Measurements from ENCODE around the gene POLR2A. TPM values are rescaled to one million over a fixed set of nuclear protein-coding genes. Genes with fewer than 3 reads are reported as not detected.

POLR2A gene
- 69.5 TPM for total RNA-seq

GRCh38 chr17:7484067-7484918 is at the start of gene POLR2A:
Gene POLR2A (plus strand): TSS chr17:7484366.
- peak; percentile 96 to 99 for DNase-seq (ENCODE audit: low spot score in 2 of 2)
- Histone ChIP-seq H3K27ac (peak within 1 kb of the TSS; percentile 98 to 100), H3K4me1 (peaks cover 12 to 50% of the 10 kb centered on the region in 2 donors), H3K27me3 (no peaks in the 10 kb centered on the region), H3K4me3 (peak within 1 kb of the TSS; percentile 71 to 84), H3K36me3 (no peaks in the 10 kb centered on the region), H3K9me3 (no peaks in the 10 kb centered on the region)
- intact Hi-C loops (cut with DNase I) = loop anchor here (1.0 to 10.0 kb wide), 11 partner anchors 29 to 673 kb away; partner anchors contain the start of genes CYB5D1, FXR2, GABARAP and KCTD11
- no peak for TF ChIP-seq CTCF (IDR thresholded peaks at IDR 0.05)

GRCh38 chr17:7435676-7436555 is 48.2 kb upstream of the POLR2A start:
- Histone ChIP-seq H3K4me3 (peak overlapping the region; percentile 59 to 69), H3K27ac (peak overlapping the region; percentile 45 to 52), H3K36me3 (no peaks in the 10 kb centered on the region), H3K27me3 (peaks cover 14% of the 10 kb centered on the region), H3K9me3 (no peaks in the 10 kb centered on the region), H3K4me1 (peaks cover 18 to 36% of the 10 kb centered on the region in 2 donors)
- intact Hi-C loops (cut with DNase I) = loop anchor here (1.0 to 2.0 kb wide), 4 partner anchors 19 to 125 kb away; partner anchors contain the start of genes KCTD11, SENP3 and TMEM256
- DNase-seq (ENCODE audit: low spot score in 2 of 2) = peak in 1 of 2 donors; percentile 74
- no peak for TF ChIP-seq CTCF (IDR thresholded peaks at IDR 0.05)

- TF ChIP-seq CTCF (IDR thresholded peaks at IDR 0.05) = peak; percentile 61 to 89 (median 76)
- Histone ChIP-seq H3K27me3 (peaks cover 14% of the 10 kb centered on the region), H3K4me3 (peak overlapping the region; percentile 59 to 69), H3K4me1 (peaks cover 18 to 36% of the 10 kb centered on the region in 2 donors), H3K36me3 (no peaks in the 10 kb centered on the region), H3K9me3 (no peaks in the 10 kb centered on the region), H3K27ac (peak overlapping the region; percentile 45 to 62)
- DNase-seq (ENCODE audit: low spot score in 2 of 2) = peak in 1 of 2 donors; percentile 86
- intact Hi-C loops (cut with DNase I) = loop anchor here (1.0 to 2.0 kb wide), 4 partner anchors 18 to 124 kb away; partner anchors contain the start of genes KCTD11, POLR2A and SENP3
Measured at GRCh38 chr17:7436556-7437368, 47.4 kb upstream of the POLR2A start.

DNA sequence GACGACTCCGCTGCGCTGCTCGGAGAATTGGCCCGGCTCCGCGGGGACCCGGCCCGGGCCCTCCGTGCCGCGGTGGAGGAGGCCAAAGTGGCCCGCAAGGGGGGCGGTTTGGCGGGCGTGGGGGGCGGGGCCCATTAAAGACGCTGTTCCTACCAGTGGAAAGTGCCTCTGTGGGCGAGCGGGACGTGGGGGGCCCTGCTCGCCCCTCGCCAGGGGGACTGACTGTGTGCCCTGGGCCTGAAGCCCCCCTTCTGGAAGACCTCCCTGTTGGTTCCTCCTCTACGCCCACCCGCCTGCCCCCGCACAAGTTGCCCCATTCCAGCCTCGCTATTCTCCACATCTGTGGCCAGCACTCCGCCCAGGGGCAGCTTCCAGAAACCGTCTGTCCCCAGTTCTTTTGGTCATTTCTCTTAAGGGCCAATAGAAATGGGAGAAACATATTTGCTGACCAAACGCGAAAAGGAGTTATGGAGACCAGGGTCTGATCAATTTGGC is 46.8 kb upstream of the POLR2A start:
- no peaks in the 10 kb centered on the region for H3K36me3 ChIP-seq
- intact Hi-C loops (cut with DNase I) = loop anchor here (1.0 to 2.0 kb wide), 3 partner anchors 17 to 123 kb away; partner anchors contain the start of genes POLR2A and SENP3
- peak overlapping the region; percentile 45 to 69 for H3K4me3 ChIP-seq
- H3K27ac ChIP-seq = peak overlapping the region in 1 of 2 donors; percentile 45
- H3K27me3 ChIP-seq = peaks cover 14% of the 10 kb centered on the region
- peaks cover 18 to 36% of the 10 kb centered on the region in 2 donors for H3K4me1 ChIP-seq
- DNase-seq (ENCODE audit: low spot score in 2 of 2) = no peak
- H3K9me3 ChIP-seq = no peaks in the 10 kb centered on the region
- no peak for TF ChIP-seq CTCF (IDR thresholded peaks at IDR 0.05)

Measured in ascending aorta (tissue), 2 donors.